K562 (cell line): ENCODE data around the gene MCCC2. TPM values are rescaled to one million over a fixed set of nuclear protein-coding genes. Genes with fewer than 3 reads are reported as not detected.

Experiments
- ARID1B ChIP-seq: fragments of 450-650 bp; IDR thresholded peaks from 2 replicates; pipeline ENCODE4 v1.6.1; 2016; ENCODE audit warnings: antibody characterized with exemption, mild to moderate bottlenecking, inconsistent platforms
- BHLHE40 ChIP-seq: IDR thresholded peaks from 2 replicates; pipeline ENCODE4 v1.6.1; 2011; ENCODE audit warnings: low read length, improper control_type of control experiment
- CREB1 ChIP-seq, 2 experiments: sonication (generic) in 1 of 2; formaldehyde crosslinking in 1 of 2; IDR thresholded peaks; 2 replicates each; pipeline versions ENCODE4 v1.6.1 to v1.8.0; 2012 to 2022; ENCODE audit warnings: inconsistent platforms in 1 of 2, mild to moderate bottlenecking in 1 of 2, missing genetic modification reagents in 1 of 2, moderate library complexity in 1 of 2
- ETV6 ChIP-seq, 3 experiments: fragments of 150-350 bp in 1 of 3; sonication (generic) in 1 of 3; formaldehyde crosslinking in 1 of 3; IDR thresholded peaks; 2 replicates each; pipeline versions ENCODE4 v1.6.1 to v1.8.0; 2014 to 2022; ENCODE audit warnings: borderline replicate concordance in 2 of 3, low read depth in 2 of 3, antibody characterized with exemption in 1 of 3, low read length in 1 of 3, mild to moderate bottlenecking in 1 of 3, missing genetic modification reagents in 1 of 3
- FOXM1 ChIP-seq, 2 experiments: fragments of 450-650 bp in 1 of 2; sonication (generic) in 1 of 2; formaldehyde crosslinking in 1 of 2; IDR thresholded peaks; 2 replicates each; pipeline versions ENCODE4 v1.6.1 to v1.9.0; 2017 to 2022; ENCODE audit warnings: low read depth in 2 of 2, mild to moderate bottlenecking in 2 of 2, missing genetic modification reagents in 1 of 2, moderate library complexity in 1 of 2
- HDAC8 ChIP-seq: fragments of 450-650 bp; IDR thresholded peaks from 2 replicates; pipeline ENCODE4 v1.6.1; 2016; ENCODE audit warnings: mild to moderate bottlenecking, missing genetic modification characterization, moderate library complexity, missing compliant biosample characterization
- ILK ChIP-seq: fragments of 450-650 bp; IDR thresholded peaks from 2 replicates; pipeline ENCODE4 v1.6.1; 2016; ENCODE audit warnings: missing genetic modification characterization, low read depth, mild to moderate bottlenecking, missing compliant biosample characterization, moderate library complexity, borderline replicate concordance
- KLF13 ChIP-seq: fragments of 450-650 bp; IDR thresholded peaks from 2 replicates; pipeline ENCODE4 v1.6.1; 2016; ENCODE audit warnings: missing genetic modification characterization, low read depth, mild to moderate bottlenecking, missing compliant biosample characterization, moderate library complexity, borderline replicate concordance
- MBD2 ChIP-seq: sonication (generic); IDR thresholded peaks from 2 replicates; pipeline ENCODE4 v1.6.1; 2016; ENCODE audit warnings: low read depth, borderline replicate concordance
- SMAD2 ChIP-seq: fragments of 150-350 bp; IDR thresholded peaks from 2 replicates; pipeline ENCODE4 v1.6.1; 2014; ENCODE audit warnings: low read depth, mild to moderate bottlenecking, low read length
- ZFP1 ChIP-seq: fragments of 450-650 bp; formaldehyde crosslinking; IDR thresholded peaks from 2 replicates; pipeline ENCODE4 v1.4.0; 2020; ENCODE audit warnings: mild to moderate bottlenecking, mixed read lengths
- ZNF551 ChIP-seq: fragments of 250-450 bp; sonication (Bioruptor Pico); IDR thresholded peaks from 2 replicates; pipeline ENCODE4 v1.5.0; 2021; ENCODE audit warnings: mild to moderate bottlenecking, moderate library complexity
- polyA plus RNA-seq, 8 experiments: library from polyadenylated mRNA; depleted of rRNA in 4 of 8; stranded (reverse) in 5 of 8; unstranded in 3 of 8; fragments of >200 nt; fragmentation: Nextera tagmentation in 2 of 8; fragmentation: Illumina TruSeq in 1 of 8; extraction: Ambion mirVana in 2 of 8; extraction: Trizol in 1 of 8; gene quantifications; 2 replicates each; pipeline versions ENCODE4 v1.2.1 to v1.2.3, GENCODE V29; 2011 to 2014; ENCODE audit warnings: inconsistent platforms in 1 of 8, missing spikeins in 1 of 8
- total RNA-seq, 7 experiments: library from RNA; depleted of rRNA in 6 of 7; stranded (reverse); fragments of >200 nt in 6 of 7; fragmentation: Illumina TruSeq in 2 of 7; extraction: Trizol in 2 of 7; gene quantifications; 2 replicates each; pipeline versions ENCODE4 v1.2.1 to v1.2.3, GENCODE V29; 2011 to 2021; ENCODE audit warnings: low replicate concordance in 1 of 7
- TF ChIP-seq, protein P1 (sequence below): sonication (generic); formaldehyde crosslinking; IDR thresholded peaks from 2 replicates; pipeline ENCODE4 v1.8.0; 2023; ENCODE audit warnings: mild to moderate bottlenecking, missing genetic modification reagents
- TF ChIP-seq, protein P2 (sequence below): fragments of 450-650 bp; IDR thresholded peaks from 2 replicates; pipeline ENCODE4 v1.6.1; 2016; ENCODE audit warnings: low read depth
- TF ChIP-seq, protein P3 (sequence below): fragments of 450-650 bp; formaldehyde crosslinking; IDR thresholded peaks from 2 replicates; pipeline ENCODE4 v1.4.0; 2022; ENCODE audit warnings: missing genetic modification characterization

MCCC2 gene
- total and polyA plus RNA-seq, 9 of the 15 experiments (the other 6 are each of a cell fraction or from before 2014, with no cell fraction given): 17.1 to 77.9 (median 52.5) TPM

- TF ChIP-seq ETV6 (IDR thresholded peaks at IDR 0.05; ENCODE audit: borderline replicate concordance in 1 of 2, low read depth in 2 of 2, low read length in 1 of 2) (no peak), ETV6 (CRISPR knock-in tag; IDR thresholded peaks at IDR 0.05; ENCODE audit: borderline replicate concordance) (no peak), ZFP1 (CRISPR knock-in tag) (no peak), FOXM1 (IDR thresholded peaks at IDR 0.05; ENCODE audit: low read depth) (no peak; the same call in 1 of the 2 replicates), FOXM1 (CRISPR knock-in tag; IDR thresholded peaks at IDR 0.05; ENCODE audit: low read depth) (0 out of 2 replicates have a peak, but pooled peaks have one; percentile 64), KLF13 (tag) (no peak), ILK (tag) (no peak), ARID1B (peak; percentile 46; the same call in 1 of the 2 replicates), HDAC8 (tag) (no peak), MBD2 (peak; percentile 81; the same call in 1 of the 2 replicates), CREB1 (IDR thresholded peaks at IDR 0.05) (no peak), CREB1 (CRISPR knock-in tag; IDR thresholded peaks at IDR 0.05) (no peak; the same call in 1 of the 2 replicates), BHLHE40 (peak; percentile 96), ZNF551 (CRISPR knock-in tag) (no peak), SMAD2 (no peak)
- TF ChIP-seq, protein P1, sequence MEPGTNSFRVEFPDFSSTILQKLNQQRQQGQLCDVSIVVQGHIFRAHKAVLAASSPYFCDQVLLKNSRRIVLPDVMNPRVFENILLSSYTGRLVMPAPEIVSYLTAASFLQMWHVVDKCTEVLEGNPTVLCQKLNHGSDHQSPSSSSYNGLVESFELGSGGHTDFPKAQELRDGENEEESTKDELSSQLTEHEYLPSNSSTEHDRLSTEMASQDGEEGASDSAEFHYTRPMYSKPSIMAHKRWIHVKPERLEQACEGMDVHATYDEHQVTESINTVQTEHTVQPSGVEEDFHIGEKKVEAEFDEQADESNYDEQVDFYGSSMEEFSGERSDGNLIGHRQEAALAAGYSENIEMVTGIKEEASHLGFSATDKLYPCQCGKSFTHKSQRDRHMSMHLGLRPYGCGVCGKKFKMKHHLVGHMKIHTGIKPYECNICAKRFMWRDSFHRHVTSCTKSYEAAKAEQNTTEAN (CRISPR knock-in tag): 0 out of 2 replicates have a peak, but pooled peaks have one; percentile 34
- TF ChIP-seq, protein P2, sequence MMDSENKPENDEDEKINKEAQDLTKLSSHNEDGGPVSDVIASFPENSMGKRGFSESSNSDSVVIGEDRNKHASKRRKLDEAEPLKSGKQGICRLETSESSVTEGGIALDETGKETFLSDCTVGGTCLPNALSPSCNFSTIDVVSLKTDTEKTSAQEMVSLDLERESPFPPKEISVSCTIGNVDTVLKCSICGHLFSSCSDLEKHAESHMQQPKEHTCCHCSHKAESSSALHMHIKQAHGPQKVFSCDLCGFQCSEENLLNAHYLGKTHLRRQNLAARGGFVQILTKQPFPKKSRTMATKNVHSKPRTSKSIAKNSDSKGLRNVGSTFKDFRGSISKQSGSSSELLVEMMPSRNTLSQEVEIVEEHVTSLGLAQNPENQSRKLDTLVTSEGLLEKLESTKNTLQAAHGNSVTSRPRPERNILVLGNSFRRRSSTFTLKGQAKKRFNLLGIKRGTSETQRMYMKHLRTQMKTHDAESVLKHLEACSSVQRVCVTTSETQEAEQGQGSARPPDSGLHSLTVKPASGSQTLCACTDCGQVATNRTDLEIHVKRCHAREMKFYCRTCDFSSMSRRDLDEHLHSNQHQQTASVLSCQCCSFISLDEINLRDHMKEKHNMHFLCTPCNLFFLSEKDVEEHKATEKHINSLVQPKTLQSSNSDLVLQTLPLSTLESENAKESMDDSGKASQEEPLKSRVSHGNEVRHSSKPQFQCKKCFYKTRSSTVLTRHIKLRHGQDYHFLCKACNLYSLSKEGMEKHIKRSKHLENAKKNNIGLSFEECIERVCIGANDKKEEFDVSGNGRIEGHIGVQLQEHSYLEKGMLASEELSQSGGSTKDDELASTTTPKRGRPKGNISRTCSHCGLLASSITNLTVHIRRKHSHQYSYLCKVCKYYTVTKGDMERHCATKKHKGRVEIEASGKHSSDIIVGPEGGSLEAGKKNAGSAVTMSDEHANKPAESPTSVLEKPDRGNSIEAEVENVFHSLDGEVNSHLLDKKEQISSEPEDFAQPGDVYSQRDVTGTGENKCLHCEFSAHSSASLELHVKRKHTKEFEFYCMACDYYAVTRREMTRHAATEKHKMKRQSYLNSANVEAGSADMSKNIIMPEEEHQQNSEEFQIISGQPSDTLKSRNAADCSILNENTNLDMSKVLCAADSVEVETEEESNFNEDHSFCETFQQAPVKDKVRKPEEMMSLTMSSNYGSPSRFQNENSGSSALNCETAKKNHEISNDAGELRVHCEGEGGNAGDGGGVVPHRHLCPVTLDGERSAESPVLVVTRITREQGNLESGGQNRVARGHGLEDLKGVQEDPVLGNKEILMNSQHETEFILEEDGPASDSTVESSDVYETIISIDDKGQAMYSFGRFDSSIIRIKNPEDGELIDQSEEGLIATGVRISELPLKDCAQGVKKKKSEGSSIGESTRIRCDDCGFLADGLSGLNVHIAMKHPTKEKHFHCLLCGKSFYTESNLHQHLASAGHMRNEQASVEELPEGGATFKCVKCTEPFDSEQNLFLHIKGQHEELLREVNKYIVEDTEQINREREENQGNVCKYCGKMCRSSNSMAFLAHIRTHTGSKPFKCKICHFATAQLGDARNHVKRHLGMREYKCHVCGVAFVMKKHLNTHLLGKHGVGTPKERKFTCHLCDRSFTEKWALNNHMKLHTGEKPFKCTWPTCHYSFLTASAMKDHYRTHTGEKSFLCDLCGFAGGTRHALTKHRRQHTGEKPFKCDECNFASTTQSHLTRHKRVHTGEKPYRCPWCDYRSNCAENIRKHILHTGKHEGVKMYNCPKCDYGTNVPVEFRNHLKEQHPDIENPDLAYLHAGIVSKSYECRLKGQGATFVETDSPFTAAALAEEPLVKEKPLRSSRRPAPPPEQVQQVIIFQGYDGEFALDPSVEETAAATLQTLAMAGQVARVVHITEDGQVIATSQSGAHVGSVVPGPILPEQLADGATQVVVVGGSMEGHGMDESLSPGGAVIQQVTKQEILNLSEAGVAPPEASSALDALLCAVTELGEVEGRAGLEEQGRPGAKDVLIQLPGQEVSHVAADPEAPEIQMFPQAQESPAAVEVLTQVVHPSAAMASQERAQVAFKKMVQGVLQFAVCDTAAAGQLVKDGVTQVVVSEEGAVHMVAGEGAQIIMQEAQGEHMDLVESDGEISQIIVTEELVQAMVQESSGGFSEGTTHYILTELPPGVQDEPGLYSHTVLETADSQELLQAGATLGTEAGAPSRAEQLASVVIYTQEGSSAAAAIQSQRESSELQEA: no peak
- TF ChIP-seq, protein P3, sequence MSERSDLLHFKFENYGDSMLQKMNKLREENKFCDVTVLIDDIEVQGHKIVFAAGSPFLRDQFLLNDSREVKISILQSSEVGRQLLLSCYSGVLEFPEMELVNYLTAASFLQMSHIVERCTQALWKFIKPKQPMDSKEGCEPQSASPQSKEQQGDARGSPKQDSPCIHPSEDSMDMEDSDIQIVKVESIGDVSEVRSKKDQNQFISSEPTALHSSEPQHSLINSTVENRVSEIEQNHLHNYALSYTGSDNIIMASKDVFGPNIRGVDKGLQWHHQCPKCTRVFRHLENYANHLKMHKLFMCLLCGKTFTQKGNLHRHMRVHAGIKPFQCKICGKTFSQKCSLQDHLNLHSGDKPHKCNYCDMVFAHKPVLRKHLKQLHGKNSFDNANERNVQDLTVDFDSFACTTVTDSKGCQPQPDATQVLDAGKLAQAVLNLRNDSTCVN (CRISPR knock-in tag): no peak
Observed at GRCh38 chr5:71586941-71587765, at the start of gene MCCC2 (continued).
